Measurements from ENCODE around the gene CHGA. TPM values are rescaled to one million over a fixed set of nuclear protein-coding genes. Genes with fewer than 3 reads are reported as not detected.

The CHGA gene
- total RNA-seq, 2 donors from 2014 or later: 40.5 to 55.7 TPM

- H3K27me3 ChIP-seq (replicated peaks; ENCODE audit: insufficient read depth): no peaks in the 10 kb centered on the region
- no peak overlapping the region for H3K4me3 ChIP-seq
- intact Hi-C loops (cut with DNase I): no loop called here
- no peak for DNase-seq (ENCODE audit: low spot score)
- no peaks in the 10 kb centered on the region for H3K4me1 ChIP-seq (replicated peaks)
- no peak overlapping the region for H3K27ac ChIP-seq
- no peaks in the 10 kb centered on the region for H3K36me3 ChIP-seq
- TF ChIP-seq POLR2AphosphoS5 (IDR thresholded peaks at IDR 0.05): no peak
- TF ChIP-seq CTCF (IDR thresholded peaks at IDR 0.05): no peak
- no peak for TF ChIP-seq POLR2A (IDR thresholded peaks at IDR 0.05)
- H3K9me3 ChIP-seq: no peaks in the 10 kb centered on the region
- WGBS: 82% methylated on average over 8 of the region's 8 CpGs
Observed at GRCh38 chr14:92933481-92933880, 10.5 kb downstream of the CHGA start.

- 77% methylated on average over 19 of the region's 19 CpGs for WGBS
- no peak for DNase-seq (ENCODE audit: low spot score)
- no peak overlapping the region for H3K4me3 ChIP-seq
- no peaks in the 10 kb centered on the region for H3K36me3 ChIP-seq
- H3K4me1 ChIP-seq (replicated peaks): no peaks in the 10 kb centered on the region
- TF ChIP-seq CTCF (IDR thresholded peaks at IDR 0.05): no peak
- no peak for TF ChIP-seq POLR2AphosphoS5 (IDR thresholded peaks at IDR 0.05)
- TF ChIP-seq POLR2A (IDR thresholded peaks at IDR 0.05): no peak
- intact Hi-C loops (cut with DNase I): no loop called here
- no peak overlapping the region for H3K27ac ChIP-seq
- H3K9me3 ChIP-seq: no peaks in the 10 kb centered on the region
- H3K27me3 ChIP-seq (replicated peaks; ENCODE audit: insufficient read depth): no peaks in the 10 kb centered on the region
Observed at GRCh38 chr14:92934196-92935085, 11.5 kb downstream of the CHGA start.

- 92% methylated on average over 11 of the region's 11 CpGs for WGBS
- TF ChIP-seq POLR2AphosphoS5 (IDR thresholded peaks at IDR 0.05) (no peak), CTCF (IDR thresholded peaks at IDR 0.05) (no peak), POLR2A (IDR thresholded peaks at IDR 0.05) (no peak)
- no peaks in the 10 kb centered on the region for H3K36me3 ChIP-seq
- no peaks in the 10 kb centered on the region for H3K27me3 ChIP-seq (replicated peaks; ENCODE audit: insufficient read depth)
- H3K4me3 ChIP-seq: no peak overlapping the region
- H3K9me3 ChIP-seq: no peaks in the 10 kb centered on the region
- no peaks in the 10 kb centered on the region for H3K4me1 ChIP-seq (replicated peaks)
- DNase-seq (ENCODE audit: low spot score): no peak
- intact Hi-C loops (cut with DNase I): no loop called here
- H3K27ac ChIP-seq: no peak overlapping the region
Observed at GRCh38 chr14:92935446-92935845, 12.5 kb downstream of the CHGA start.

- TF ChIP-seq POLR2AphosphoS5 (IDR thresholded peaks at IDR 0.05) (no peak), POLR2A (IDR thresholded peaks at IDR 0.05) (no peak), CTCF (IDR thresholded peaks at IDR 0.05) (no peak)
- DNase-seq (ENCODE audit: low spot score): no peak
- 89% methylated on average over 11 of the region's 11 CpGs for WGBS
- no peak overlapping the region for H3K27ac ChIP-seq
- no peaks in the 10 kb centered on the region for H3K36me3 ChIP-seq
- H3K4me3 ChIP-seq: no peak overlapping the region
- no peaks in the 10 kb centered on the region for H3K9me3 ChIP-seq
- intact Hi-C loops (cut with DNase I): no loop called here
- H3K4me1 ChIP-seq (replicated peaks): no peaks in the 10 kb centered on the region
- H3K27me3 ChIP-seq (replicated peaks; ENCODE audit: insufficient read depth): no peaks in the 10 kb centered on the region
Observed at GRCh38 chr14:92936085-92936484, 13.1 kb downstream of the CHGA start.

All from prostate gland (tissue), 2 donors.